ENCODE results near the gene ECI1.

DNA sequence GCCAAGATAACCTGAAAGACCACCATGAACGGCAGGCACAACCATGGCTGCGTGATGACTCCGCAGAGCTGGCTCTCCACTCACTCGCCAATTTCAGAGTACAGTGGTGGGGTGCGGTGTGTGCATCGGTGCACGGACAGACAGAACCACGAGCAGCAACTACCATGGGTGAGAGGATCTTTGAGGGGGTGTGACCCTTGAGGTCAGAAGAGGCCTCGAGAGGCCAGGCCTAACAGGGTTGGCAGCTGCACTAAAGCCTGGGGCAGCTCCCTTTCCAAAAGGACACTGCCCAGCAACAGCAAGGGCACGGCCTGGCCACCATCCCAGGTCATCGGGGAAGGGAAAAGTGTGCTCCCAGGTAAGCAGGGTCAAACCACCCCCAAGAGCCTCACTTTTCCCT is 1.9 kb upstream of the ECI1 start:
- no peak for TF ChIP-seq POLR2A (IDR thresholded peaks at IDR 0.05)
- TF ChIP-seq, protein P1, sequence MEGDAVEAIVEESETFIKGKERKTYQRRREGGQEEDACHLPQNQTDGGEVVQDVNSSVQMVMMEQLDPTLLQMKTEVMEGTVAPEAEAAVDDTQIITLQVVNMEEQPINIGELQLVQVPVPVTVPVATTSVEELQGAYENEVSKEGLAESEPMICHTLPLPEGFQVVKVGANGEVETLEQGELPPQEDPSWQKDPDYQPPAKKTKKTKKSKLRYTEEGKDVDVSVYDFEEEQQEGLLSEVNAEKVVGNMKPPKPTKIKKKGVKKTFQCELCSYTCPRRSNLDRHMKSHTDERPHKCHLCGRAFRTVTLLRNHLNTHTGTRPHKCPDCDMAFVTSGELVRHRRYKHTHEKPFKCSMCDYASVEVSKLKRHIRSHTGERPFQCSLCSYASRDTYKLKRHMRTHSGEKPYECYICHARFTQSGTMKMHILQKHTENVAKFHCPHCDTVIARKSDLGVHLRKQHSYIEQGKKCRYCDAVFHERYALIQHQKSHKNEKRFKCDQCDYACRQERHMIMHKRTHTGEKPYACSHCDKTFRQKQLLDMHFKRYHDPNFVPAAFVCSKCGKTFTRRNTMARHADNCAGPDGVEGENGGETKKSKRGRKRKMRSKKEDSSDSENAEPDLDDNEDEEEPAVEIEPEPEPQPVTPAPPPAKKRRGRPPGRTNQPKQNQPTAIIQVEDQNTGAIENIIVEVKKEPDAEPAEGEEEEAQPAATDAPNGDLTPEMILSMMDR (IDR thresholded peaks at IDR 0.05 in 4 of 5, conservative IDR thresholded peaks at IDR 0.05 in 1 of 5), result no peak

Data from gastrocnemius medialis (tissue), 4 donors.